IPS-18a (cell line): ENCODE measurements around the gene RAB3D.
"Not testable (repeated sequence)": the region's sequence is repeated elsewhere in the genome, so short reads cannot be mapped to it uniquely, and the experiment has no call there.

Source experiments
- H3K27ac ChIP-seq: one replicate; pipeline ENCODE4 v1.5.1; 2013; ENCODE audit warnings: low read length
- H3K27me3 ChIP-seq: one replicate; pipeline ENCODE4 v1.6.1; 2013; ENCODE audit warnings: mild to moderate bottlenecking, low read length; ENCODE audit not compliant: control insufficient read depth, insufficient read depth
- H3K36me3 ChIP-seq: one replicate; pipeline ENCODE4 v1.6.1; 2013; ENCODE audit warnings: low read depth, low read length; ENCODE audit not compliant: control insufficient read depth
- H3K4me1 ChIP-seq: one replicate; pipeline ENCODE4 v1.6.1; 2013; ENCODE audit warnings: low read depth, low read length; ENCODE audit not compliant: control insufficient read depth
- H3K4me3 ChIP-seq: one replicate; pipeline ENCODE4 v1.5.1; 2013; ENCODE audit warnings: low read length
- H3K9ac ChIP-seq: one replicate; pipeline ENCODE4 v1.6.1; 2013; ENCODE audit warnings: mild to moderate bottlenecking, low read length, moderate library complexity
- H3K9me3 ChIP-seq: one replicate; pipeline ENCODE4 v1.6.1; 2013; ENCODE audit warnings: low read depth, low read length; ENCODE audit not compliant: control insufficient read depth

Gene RAB3D

DNA sequence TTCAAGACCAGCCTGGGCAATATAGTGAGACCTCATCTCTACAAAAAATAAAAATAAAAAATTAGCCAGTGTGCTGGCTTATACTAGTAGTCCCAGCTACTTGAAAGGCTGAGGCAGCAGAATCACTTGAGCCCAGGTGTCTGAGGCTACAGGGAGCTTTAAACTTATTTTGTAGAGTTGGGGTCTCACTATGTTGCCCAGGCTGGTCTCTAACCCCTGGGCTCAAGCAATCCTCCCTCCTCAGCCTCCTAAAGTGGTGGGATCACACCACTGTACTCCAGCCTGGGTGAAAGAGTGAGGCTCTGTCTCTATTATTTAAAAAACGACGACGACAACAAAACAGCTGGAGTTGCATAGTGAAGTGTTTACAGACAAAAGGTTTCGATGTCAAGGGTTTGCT, 8.0 kb downstream of the RAB3D start:
- Histone ChIP-seq H3K4me3 (no peak overlapping the region), H3K9me3 (no peaks in the 10 kb centered on the region), H3K4me1 (no peaks in the 10 kb centered on the region), H3K36me3 (peaks cover 9% of the 10 kb centered on the region), H3K27me3 (no peaks in the 10 kb centered on the region), H3K9ac (no peak overlapping the region), H3K27ac (no peak overlapping the region)

- no peak overlapping the region for H3K9ac ChIP-seq
- H3K27ac ChIP-seq, result no peak overlapping the region
- peaks cover 6% of the 10 kb centered on the region for H3K36me3 ChIP-seq
- no peaks in the 10 kb centered on the region for H3K27me3 ChIP-seq
- no peak overlapping the region for H3K4me3 ChIP-seq
- H3K9me3 ChIP-seq, result no peaks in the 10 kb centered on the region
- H3K4me1 ChIP-seq, result no peaks in the 10 kb centered on the region
Measured at GRCh38 chr19:11330127-11330526, 9.3 kb downstream of the RAB3D start.

GRCh38 chr19:11325544-11325943, 13.9 kb downstream of the RAB3D start:
- Histone ChIP-seq H3K27me3 (no peaks in the 10 kb centered on the region), H3K9me3 (no peaks in the 10 kb centered on the region), H3K9ac (no peak overlapping the region), H3K27ac (no peak overlapping the region), H3K36me3 (no peaks in the 10 kb centered on the region), H3K4me3 (no peak overlapping the region), H3K4me1 (peaks cover 5% of the 10 kb centered on the region)

GRCh38 chr19:11324748-11325389, 14.6 kb downstream of the RAB3D start:
- Histone ChIP-seq H3K27me3 (no peaks in the 10 kb centered on the region), H3K27ac (no peak overlapping the region), H3K4me1 (peaks cover 5% of the 10 kb centered on the region), H3K36me3 (no peaks in the 10 kb centered on the region), H3K4me3 (no peak overlapping the region), H3K9me3 (no peaks in the 10 kb centered on the region), H3K9ac (no peak overlapping the region)

DNA sequence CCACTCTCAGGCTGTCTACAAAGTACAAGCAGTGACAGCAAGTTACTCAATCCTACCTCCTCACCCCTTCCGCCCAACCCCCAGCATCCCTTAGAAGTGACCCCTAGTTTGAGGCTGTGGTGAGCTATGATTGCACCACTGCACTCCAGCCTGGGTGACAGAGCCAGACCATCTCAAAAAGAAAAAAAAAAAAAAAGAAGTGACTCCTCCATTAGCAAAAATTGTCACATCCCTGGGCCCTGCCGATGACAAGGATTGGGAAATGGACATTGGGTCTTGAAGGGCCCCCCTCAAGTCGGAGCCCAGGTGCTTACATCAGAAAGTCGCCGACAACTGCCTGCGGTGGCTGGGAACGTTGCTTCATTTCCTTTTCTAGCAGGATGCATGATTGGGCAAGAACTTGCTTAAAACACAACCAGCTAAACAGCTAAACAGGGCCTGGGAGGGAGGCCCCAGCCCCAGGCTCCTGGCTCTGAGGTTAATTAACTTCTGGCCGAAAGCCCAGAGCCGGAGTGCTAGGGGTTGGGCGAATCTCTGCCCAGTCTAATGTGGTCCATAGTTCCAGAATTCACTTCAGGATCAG, 15.3 kb downstream of the RAB3D start:
- peaks cover 5% of the 10 kb centered on the region for H3K4me1 ChIP-seq
- H3K36me3 ChIP-seq, result no peaks in the 10 kb centered on the region
- H3K9ac ChIP-seq, result no peak overlapping the region
- H3K4me3 ChIP-seq, result no peak overlapping the region
- no peaks in the 10 kb centered on the region for H3K27me3 ChIP-seq
- no peak overlapping the region for H3K27ac ChIP-seq
- no peaks in the 10 kb centered on the region for H3K9me3 ChIP-seq

DNA sequence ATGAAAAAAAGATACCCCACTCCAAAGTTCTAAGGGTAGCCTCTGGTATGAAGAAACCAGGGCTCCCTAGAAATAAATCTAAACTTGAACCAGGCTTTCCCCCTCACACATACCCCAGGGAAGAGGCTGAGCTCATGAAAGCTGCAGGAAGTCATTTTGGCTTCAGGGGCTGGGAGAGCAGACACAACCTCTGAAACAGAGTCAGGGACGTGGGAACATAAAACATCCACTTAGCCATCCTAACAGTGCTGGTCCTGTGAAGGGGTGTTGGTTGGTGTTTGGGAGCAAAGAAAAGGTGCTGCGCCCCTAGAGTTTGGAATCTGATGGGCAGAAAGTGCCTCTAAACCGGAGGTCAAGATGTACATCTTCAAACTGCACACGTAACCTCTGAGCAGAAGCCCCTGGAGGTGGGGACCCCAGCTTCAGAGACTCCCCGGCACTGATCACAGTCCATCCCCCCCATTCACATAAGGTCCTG, 15.8 kb downstream of the RAB3D start:
- H3K4me3 ChIP-seq, result no peak overlapping the region
- H3K9ac ChIP-seq, result no peak overlapping the region
- H3K27me3 ChIP-seq, result no peaks in the 10 kb centered on the region
- peaks cover 5% of the 10 kb centered on the region for H3K4me1 ChIP-seq
- no peak overlapping the region for H3K27ac ChIP-seq
- no peaks in the 10 kb centered on the region for H3K36me3 ChIP-seq
- H3K9me3 ChIP-seq, result no peaks in the 10 kb centered on the region

GRCh38 chr19:11322269-11323024, 17.0 kb downstream of the RAB3D start:
- Histone ChIP-seq H3K27ac (no peak overlapping the region), H3K4me1 (peaks cover 5% of the 10 kb centered on the region), H3K36me3 (no peaks in the 10 kb centered on the region), H3K27me3 (no peaks in the 10 kb centered on the region), H3K9ac (no peak overlapping the region), H3K4me3 (no peak overlapping the region), H3K9me3 (no peaks in the 10 kb centered on the region)

- peaks cover 5% of the 10 kb centered on the region for H3K4me1 ChIP-seq
- no peaks in the 10 kb centered on the region for H3K36me3 ChIP-seq
- H3K4me3 ChIP-seq, result no peak overlapping the region
- H3K27me3 ChIP-seq, result no peaks in the 10 kb centered on the region
- H3K9me3 ChIP-seq, result no peaks in the 10 kb centered on the region
- H3K9ac ChIP-seq, result no peak overlapping the region
- no peak overlapping the region for H3K27ac ChIP-seq
Measured at GRCh38 chr19:11321191-11322126, 18.0 kb downstream of the RAB3D start.

DNA sequence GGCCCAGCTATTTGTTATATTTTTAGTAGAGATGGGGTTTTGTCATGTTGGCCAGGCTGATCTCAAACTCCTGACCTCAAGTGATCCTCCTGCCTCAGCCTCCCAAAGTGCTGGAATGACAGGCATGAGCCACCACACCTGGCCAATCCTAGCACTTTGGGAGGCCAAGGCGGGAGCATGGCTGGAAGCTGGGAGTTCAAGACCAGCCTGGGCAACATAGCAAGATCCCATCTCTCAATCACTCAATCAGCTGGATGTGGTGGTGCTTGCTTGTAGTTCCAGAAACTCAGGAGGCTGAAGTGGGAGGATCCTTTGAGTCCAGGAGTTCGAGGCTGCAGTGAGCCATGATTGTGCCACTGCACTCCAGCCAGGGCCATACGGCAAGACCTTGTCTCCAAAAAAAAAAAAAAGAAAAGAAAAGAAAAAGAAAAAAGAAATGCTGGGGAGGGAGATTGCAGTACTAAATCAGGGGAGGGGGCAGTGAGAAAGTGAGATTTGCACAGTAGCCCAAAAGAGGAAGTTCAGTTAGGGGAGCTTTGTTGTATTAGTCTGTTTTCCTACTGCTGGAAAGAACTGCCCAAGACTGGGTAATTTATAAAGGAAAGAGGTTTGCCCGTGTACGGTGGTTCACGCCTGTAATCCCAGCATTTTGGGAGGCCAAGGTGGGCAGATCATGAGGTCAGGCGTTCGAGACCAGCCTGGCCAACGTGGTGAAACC, 19.0 kb downstream of the RAB3D start:
- H3K9ac ChIP-seq, H3K27me3 ChIP-seq, H3K4me3 ChIP-seq, H3K36me3 ChIP-seq, H3K27ac ChIP-seq, H3K9me3 ChIP-seq, H3K4me1 ChIP-seq: not testable (repeated sequence)

DNA sequence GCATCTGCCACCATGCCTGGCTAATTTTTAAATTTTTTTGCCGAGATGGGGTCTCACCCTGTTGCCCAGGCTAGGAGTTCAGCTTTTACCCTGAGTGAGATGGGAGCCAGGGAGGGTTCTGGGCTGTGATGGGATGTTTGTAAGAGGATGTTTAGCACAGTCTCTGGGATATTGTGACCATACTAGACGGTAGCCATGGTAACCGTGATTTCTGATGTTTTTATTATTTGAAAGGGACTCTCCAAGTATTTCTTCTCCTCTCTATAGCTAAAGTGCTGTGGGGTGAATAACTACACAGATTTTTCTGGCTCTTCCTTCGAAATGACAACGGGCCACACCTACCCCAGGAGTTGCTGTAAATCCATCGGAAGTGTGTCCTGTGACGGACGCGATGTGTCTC, 33.1 kb downstream of the RAB3D start:
- Histone ChIP-seq H3K27ac (no peak overlapping the region), H3K36me3 (no peaks in the 10 kb centered on the region), H3K4me3 (no peak overlapping the region), H3K4me1 (no peaks in the 10 kb centered on the region), H3K9me3 (no peaks in the 10 kb centered on the region), H3K9ac (no peak overlapping the region), H3K27me3 (no peaks in the 10 kb centered on the region)

- no peaks in the 10 kb centered on the region for H3K36me3 ChIP-seq
- no peaks in the 10 kb centered on the region for H3K27me3 ChIP-seq
- H3K4me1 ChIP-seq, result no peaks in the 10 kb centered on the region
- H3K9me3 ChIP-seq, result no peaks in the 10 kb centered on the region
- H3K9ac ChIP-seq, result no peak overlapping the region
- H3K27ac ChIP-seq, result no peak overlapping the region
- H3K4me3 ChIP-seq, result no peak overlapping the region
Measured at GRCh38 chr19:11304936-11305335, 34.5 kb downstream of the RAB3D start.
